K562 (cell line): ENCODE results near the gene CHMP3. TPM values are rescaled to one million over a fixed set of nuclear protein-coding genes. Genes with fewer than 3 reads are reported as not detected.

Source experiments
- CCNT2 ChIP-seq: IDR thresholded peaks from 2 replicates; pipeline ENCODE4 v1.6.1; 2011; ENCODE audit warnings: borderline replicate concordance, low read depth, mild to moderate bottlenecking, moderate library complexity, mixed read lengths, low read length; ENCODE audit not compliant: insufficient read length; ENCODE audit errors: extremely low read depth
- HNRNPUL1 ChIP-seq: fragments of 200-400 bp; formaldehyde crosslinking; IDR thresholded peaks from 2 replicates; pipeline ENCODE4 v1.6.1; 2017; ENCODE audit warnings: low read length
- KDM5B ChIP-seq: fragments of 200-600 bp; sonication (generic); IDR thresholded peaks from 2 replicates; pipeline ENCODE4 v1.6.1; 2012; ENCODE audit warnings: low read depth, mild to moderate bottlenecking, moderate library complexity, low read length, control low read depth, inconsistent platforms; ENCODE audit not compliant: insufficient replicate concordance
- SAFB ChIP-seq: fragments of 200-400 bp; formaldehyde crosslinking; IDR thresholded peaks from 2 replicates; pipeline ENCODE4 v1.6.1; 2017; ENCODE audit warnings: low read depth, low read length, borderline replicate concordance
- SMAD4 ChIP-seq: fragments of 250-450 bp; sonication (Bioruptor Pico); conservative IDR thresholded peaks from 2 replicates; pipeline ENCODE4 v1.8.0; 2021; ENCODE audit warnings: inconsistent platforms, mild to moderate bottlenecking, moderate library complexity
- TBL1XR1 ChIP-seq, 2 experiments: IDR thresholded peaks; 2 replicates each; pipeline ENCODE4 v1.6.1; 2012; ENCODE audit warnings: improper control_type of control experiment in 2 of 2, low read length in 2 of 2, mild to moderate bottlenecking in 1 of 2
- ZNF507 ChIP-seq: conservative IDR thresholded peaks from 2 replicates; pipeline ENCODE4 v1.6.1; 2017; ENCODE audit warnings: missing genetic modification characterization, missing compliant biosample characterization
- polyA plus RNA-seq, 8 experiments: library from polyadenylated mRNA; depleted of rRNA in 4 of 8; stranded (reverse) in 5 of 8; unstranded in 3 of 8; fragments of >200 nt; fragmentation: Nextera tagmentation in 2 of 8; fragmentation: Illumina TruSeq in 1 of 8; extraction: Ambion mirVana in 2 of 8; extraction: Trizol in 1 of 8; gene quantifications; 2 replicates each; pipeline versions ENCODE4 v1.2.1 to v1.2.3, GENCODE V29; 2011 to 2014; ENCODE audit warnings: inconsistent platforms in 1 of 8, missing spikeins in 1 of 8
- total RNA-seq, 7 experiments: library from RNA; depleted of rRNA in 6 of 7; stranded (reverse); fragments of >200 nt in 6 of 7; fragmentation: Illumina TruSeq in 2 of 7; extraction: Trizol in 2 of 7; gene quantifications; 2 replicates each; pipeline versions ENCODE4 v1.2.1 to v1.2.3, GENCODE V29; 2011 to 2021; ENCODE audit warnings: low replicate concordance in 1 of 7
- TF ChIP-seq, protein P1 (sequence below): fragments of 250-450 bp; sonication (Bioruptor Pico); IDR thresholded peaks from 2 replicates; pipeline ENCODE4 v1.4.0; 2020; ENCODE audit warnings: mild to moderate bottlenecking
- TF ChIP-seq, protein P2 (sequence below): fragments of 450-650 bp; IDR thresholded peaks from 2 replicates; pipeline ENCODE4 v1.6.1; 2016; ENCODE audit warnings: low read depth
- TF ChIP-seq, protein P3 (sequence below): fragments of 450-650 bp; conservative IDR thresholded peaks from 2 replicates; pipeline ENCODE4 v1.6.1; 2016; ENCODE audit warnings: missing genetic modification characterization, low read depth, mild to moderate bottlenecking, control low read depth, missing compliant biosample characterization
- TF ChIP-seq, protein P4 (sequence below): fragments of 450-650 bp; IDR thresholded peaks from 2 replicates; pipeline ENCODE4 v1.6.1; 2014; ENCODE audit warnings: low read depth, mild to moderate bottlenecking, moderate library complexity, borderline replicate concordance
- TF ChIP-seq, protein P5 (sequence below): fragments of 450-650 bp; IDR thresholded peaks from 2 replicates; pipeline ENCODE4 v1.6.1; 2016; ENCODE audit warnings: borderline replicate concordance

The CHMP3 gene
- total and polyA plus RNA-seq, 9 of the 15 experiments (the other 6 are each of a cell fraction or from before 2014, with no cell fraction given), result 20.6 to 52.5 (median 31.7) TPM

DNA sequence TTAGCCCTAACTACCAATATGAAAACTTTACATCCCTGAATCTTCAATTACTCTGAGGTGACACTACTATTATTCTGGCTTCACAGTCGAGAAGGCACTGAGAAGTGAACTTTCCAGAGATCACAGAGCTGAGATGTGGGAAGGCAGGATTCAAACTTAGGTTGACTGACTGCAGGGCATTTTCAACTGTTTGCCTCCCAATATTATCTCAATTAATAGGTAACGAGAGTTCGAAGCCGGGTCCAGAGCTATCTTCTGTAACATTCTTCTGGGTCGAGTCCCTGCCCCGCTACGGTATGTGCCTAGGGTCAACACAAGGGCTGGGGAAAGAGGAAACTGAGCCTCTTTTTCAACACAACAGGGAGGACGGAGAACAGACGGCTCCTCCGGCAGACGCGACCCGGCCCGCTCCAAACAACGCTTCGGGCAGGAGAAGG lies 740 bp downstream of the CHMP3 start (continued):
- TF ChIP-seq SMAD4 (CRISPR knock-in tag) (no peak), SAFB (no peak), ZNF507 (tag) (no peak), KDM5B (peak; percentile 11), HNRNPUL1 (no peak), CCNT2 (no peak), TBL1XR1 (IDR thresholded peaks at IDR 0.05; ENCODE audit: low read length in 2 of 2) (no peak)
- TF ChIP-seq, protein P1, sequence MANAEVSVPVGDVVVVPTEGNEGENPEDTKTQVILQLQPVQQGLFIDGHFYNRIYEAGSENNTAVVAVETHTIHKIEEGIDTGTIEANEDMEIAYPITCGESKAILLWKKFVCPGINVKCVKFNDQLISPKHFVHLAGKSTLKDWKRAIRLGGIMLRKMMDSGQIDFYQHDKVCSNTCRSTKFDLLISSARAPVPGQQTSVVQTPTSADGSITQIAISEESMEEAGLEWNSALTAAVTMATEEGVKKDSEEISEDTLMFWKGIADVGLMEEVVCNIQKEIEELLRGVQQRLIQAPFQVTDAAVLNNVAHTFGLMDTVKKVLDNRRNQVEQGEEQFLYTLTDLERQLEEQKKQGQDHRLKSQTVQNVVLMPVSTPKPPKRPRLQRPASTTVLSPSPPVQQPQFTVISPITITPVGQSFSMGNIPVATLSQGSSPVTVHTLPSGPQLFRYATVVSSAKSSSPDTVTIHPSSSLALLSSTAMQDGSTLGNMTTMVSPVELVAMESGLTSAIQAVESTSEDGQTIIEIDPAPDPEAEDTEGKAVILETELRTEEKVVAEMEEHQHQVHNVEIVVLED (CRISPR knock-in tag), result 0 out of 2 replicates have a peak, but pooled peaks have one; percentile 22
- TF ChIP-seq, protein P2, sequence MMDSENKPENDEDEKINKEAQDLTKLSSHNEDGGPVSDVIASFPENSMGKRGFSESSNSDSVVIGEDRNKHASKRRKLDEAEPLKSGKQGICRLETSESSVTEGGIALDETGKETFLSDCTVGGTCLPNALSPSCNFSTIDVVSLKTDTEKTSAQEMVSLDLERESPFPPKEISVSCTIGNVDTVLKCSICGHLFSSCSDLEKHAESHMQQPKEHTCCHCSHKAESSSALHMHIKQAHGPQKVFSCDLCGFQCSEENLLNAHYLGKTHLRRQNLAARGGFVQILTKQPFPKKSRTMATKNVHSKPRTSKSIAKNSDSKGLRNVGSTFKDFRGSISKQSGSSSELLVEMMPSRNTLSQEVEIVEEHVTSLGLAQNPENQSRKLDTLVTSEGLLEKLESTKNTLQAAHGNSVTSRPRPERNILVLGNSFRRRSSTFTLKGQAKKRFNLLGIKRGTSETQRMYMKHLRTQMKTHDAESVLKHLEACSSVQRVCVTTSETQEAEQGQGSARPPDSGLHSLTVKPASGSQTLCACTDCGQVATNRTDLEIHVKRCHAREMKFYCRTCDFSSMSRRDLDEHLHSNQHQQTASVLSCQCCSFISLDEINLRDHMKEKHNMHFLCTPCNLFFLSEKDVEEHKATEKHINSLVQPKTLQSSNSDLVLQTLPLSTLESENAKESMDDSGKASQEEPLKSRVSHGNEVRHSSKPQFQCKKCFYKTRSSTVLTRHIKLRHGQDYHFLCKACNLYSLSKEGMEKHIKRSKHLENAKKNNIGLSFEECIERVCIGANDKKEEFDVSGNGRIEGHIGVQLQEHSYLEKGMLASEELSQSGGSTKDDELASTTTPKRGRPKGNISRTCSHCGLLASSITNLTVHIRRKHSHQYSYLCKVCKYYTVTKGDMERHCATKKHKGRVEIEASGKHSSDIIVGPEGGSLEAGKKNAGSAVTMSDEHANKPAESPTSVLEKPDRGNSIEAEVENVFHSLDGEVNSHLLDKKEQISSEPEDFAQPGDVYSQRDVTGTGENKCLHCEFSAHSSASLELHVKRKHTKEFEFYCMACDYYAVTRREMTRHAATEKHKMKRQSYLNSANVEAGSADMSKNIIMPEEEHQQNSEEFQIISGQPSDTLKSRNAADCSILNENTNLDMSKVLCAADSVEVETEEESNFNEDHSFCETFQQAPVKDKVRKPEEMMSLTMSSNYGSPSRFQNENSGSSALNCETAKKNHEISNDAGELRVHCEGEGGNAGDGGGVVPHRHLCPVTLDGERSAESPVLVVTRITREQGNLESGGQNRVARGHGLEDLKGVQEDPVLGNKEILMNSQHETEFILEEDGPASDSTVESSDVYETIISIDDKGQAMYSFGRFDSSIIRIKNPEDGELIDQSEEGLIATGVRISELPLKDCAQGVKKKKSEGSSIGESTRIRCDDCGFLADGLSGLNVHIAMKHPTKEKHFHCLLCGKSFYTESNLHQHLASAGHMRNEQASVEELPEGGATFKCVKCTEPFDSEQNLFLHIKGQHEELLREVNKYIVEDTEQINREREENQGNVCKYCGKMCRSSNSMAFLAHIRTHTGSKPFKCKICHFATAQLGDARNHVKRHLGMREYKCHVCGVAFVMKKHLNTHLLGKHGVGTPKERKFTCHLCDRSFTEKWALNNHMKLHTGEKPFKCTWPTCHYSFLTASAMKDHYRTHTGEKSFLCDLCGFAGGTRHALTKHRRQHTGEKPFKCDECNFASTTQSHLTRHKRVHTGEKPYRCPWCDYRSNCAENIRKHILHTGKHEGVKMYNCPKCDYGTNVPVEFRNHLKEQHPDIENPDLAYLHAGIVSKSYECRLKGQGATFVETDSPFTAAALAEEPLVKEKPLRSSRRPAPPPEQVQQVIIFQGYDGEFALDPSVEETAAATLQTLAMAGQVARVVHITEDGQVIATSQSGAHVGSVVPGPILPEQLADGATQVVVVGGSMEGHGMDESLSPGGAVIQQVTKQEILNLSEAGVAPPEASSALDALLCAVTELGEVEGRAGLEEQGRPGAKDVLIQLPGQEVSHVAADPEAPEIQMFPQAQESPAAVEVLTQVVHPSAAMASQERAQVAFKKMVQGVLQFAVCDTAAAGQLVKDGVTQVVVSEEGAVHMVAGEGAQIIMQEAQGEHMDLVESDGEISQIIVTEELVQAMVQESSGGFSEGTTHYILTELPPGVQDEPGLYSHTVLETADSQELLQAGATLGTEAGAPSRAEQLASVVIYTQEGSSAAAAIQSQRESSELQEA, result peak; percentile 86
- TF ChIP-seq, protein P3, sequence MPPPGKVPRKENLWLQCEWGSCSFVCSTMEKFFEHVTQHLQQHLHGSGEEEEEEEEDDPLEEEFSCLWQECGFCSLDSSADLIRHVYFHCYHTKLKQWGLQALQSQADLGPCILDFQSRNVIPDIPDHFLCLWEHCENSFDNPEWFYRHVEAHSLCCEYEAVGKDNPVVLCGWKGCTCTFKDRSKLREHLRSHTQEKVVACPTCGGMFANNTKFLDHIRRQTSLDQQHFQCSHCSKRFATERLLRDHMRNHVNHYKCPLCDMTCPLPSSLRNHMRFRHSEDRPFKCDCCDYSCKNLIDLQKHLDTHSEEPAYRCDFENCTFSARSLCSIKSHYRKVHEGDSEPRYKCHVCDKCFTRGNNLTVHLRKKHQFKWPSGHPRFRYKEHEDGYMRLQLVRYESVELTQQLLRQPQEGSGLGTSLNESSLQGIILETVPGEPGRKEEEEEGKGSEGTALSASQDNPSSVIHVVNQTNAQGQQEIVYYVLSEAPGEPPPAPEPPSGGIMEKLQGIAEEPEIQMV (tag), result peak; percentile 96
- TF ChIP-seq, protein P4, sequence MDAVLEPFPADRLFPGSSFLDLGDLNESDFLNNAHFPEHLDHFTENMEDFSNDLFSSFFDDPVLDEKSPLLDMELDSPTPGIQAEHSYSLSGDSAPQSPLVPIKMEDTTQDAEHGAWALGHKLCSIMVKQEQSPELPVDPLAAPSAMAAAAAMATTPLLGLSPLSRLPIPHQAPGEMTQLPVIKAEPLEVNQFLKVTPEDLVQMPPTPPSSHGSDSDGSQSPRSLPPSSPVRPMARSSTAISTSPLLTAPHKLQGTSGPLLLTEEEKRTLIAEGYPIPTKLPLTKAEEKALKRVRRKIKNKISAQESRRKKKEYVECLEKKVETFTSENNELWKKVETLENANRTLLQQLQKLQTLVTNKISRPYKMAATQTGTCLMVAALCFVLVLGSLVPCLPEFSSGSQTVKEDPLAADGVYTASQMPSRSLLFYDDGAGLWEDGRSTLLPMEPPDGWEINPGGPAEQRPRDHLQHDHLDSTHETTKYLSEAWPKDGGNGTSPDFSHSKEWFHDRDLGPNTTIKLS, result no peak
- TF ChIP-seq, protein P5, sequence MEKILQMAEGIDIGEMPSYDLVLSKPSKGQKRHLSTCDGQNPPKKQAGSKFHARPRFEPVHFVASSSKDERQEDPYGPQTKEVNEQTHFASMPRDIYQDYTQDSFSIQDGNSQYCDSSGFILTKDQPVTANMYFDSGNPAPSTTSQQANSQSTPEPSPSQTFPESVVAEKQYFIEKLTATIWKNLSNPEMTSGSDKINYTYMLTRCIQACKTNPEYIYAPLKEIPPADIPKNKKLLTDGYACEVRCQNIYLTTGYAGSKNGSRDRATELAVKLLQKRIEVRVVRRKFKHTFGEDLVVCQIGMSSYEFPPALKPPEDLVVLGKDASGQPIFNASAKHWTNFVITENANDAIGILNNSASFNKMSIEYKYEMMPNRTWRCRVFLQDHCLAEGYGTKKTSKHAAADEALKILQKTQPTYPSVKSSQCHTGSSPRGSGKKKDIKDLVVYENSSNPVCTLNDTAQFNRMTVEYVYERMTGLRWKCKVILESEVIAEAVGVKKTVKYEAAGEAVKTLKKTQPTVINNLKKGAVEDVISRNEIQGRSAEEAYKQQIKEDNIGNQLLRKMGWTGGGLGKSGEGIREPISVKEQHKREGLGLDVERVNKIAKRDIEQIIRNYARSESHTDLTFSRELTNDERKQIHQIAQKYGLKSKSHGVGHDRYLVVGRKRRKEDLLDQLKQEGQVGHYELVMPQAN, result 0 out of 2 replicates have a peak, but pooled peaks have one; percentile 15
